ENCODE measurements around the gene RFT1. TPM values are rescaled to one million over a fixed set of nuclear protein-coding genes. Genes with fewer than 3 reads are reported as not detected.

RFT1 gene
- total RNA-seq, 1 experiment from 2014 or later = 33.6 TPM

GRCh38 chr3:53149006-53149690 is 18.9 kb upstream of the RFT1 start (continued):
- TF ChIP-seq REST (IDR thresholded peaks at IDR 0.05; ENCODE audit: low read depth) = no peak

- H3K9ac ChIP-seq (ENCODE audit: low read length) = no peak overlapping the region
- H2AFZ ChIP-seq (ENCODE audit: low read depth, low read length, poor library complexity, severe bottlenecking) = no peak overlapping the region
- intact Hi-C loops (cut with micrococcal nuclease) = no loop called here
- H3K4me3 ChIP-seq (replicated peaks in 1 of 2; ENCODE audit: low read depth in 1 of 2, low read length in 2 of 2) = no peak overlapping the region
- H4K20me1 ChIP-seq (ENCODE audit: insufficient read depth) = no peaks in the 10 kb centered on the region
- CTCF ChIA-PET = no interaction called here
- BruUV-seq (replicated peaks) = no TSS peak
- no peak overlapping the region for H3K27ac ChIP-seq (ENCODE audit: low read depth, low read length)
- H3K9me2 ChIP-seq (ENCODE audit: insufficient read depth) = no peaks in the 10 kb centered on the region
- H3K27me3 ChIP-seq (ENCODE audit: insufficient read depth, low read length) = no peaks in the 10 kb centered on the region
- ATAC-seq (no peak), DNase-seq (ENCODE audit: low read depth, low spot score) (no peak)
- H3K4me1 ChIP-seq (ENCODE audit: control insufficient read depth in 1 of 2, insufficient read depth in 2 of 2, low read length in 2 of 2) = peaks cover 4 to 17% of the 10 kb centered on the region in 2 experiments; a peak in 3 of 4 replicates
- H3K79me2 ChIP-seq (ENCODE audit: insufficient read depth, low read length) = no peaks in the 10 kb centered on the region
- H3K36me3 ChIP-seq (ENCODE audit: control insufficient read depth in 1 of 2, insufficient read depth in 2 of 2, low read length in 2 of 2) = no peaks in the 10 kb centered on the region
- POLR2A ChIA-PET = no interaction called here
- H3K9me3 ChIP-seq (ENCODE audit: control insufficient read depth in 1 of 2, insufficient read depth in 1 of 2, low read depth in 1 of 2, low read length in 2 of 2) = no peaks in the 10 kb centered on the region
- TF ChIP-seq MAX (IDR thresholded peaks at IDR 0.05) = no peak
- RAD21 ChIA-PET (ENCODE audit: low non-redundant PET in 1 of 2, low total read pairs in 2 of 2, uncharacterized antibody in 2 of 2, unreplicated experiment in 2 of 2) = no interaction called here
- H3K4me2 ChIP-seq (ENCODE audit: low read length) = no peak overlapping the region
Observed at GRCh38 chr3:53147903-53148400, 17.7 kb upstream of the RFT1 start.
